Testis (tissue), 3 donors: ENCODE data around the gene SNX20. TPM values are rescaled to one million over a fixed set of nuclear protein-coding genes. Genes with fewer than 3 reads are reported as not detected.

Source experiments
- DNase-seq: peaks from one replicate; pipeline ENCODE4 v3.0.0-alpha.2; 2019
- H3K27ac ChIP-seq, 2 donors: fragments of 200-600 bp; sonication (generic); one replicate each; pipeline ENCODE4 v1.5.1; 2019
- H3K27me3 ChIP-seq: fragments of 200-600 bp; sonication (generic); one replicate; pipeline ENCODE4 v1.5.1; 2019
- H3K36me3 ChIP-seq: fragments of 200-600 bp; sonication (generic); one replicate; pipeline ENCODE4 v1.5.1; 2017; ENCODE audit warnings: low read depth; ENCODE audit errors: missing control alignments
- H3K4me1 ChIP-seq: fragments of 200-600 bp; sonication (generic); one replicate; pipeline ENCODE4 v1.5.1; 2019
- H3K4me3 ChIP-seq, 2 donors: fragments of 200-600 bp; sonication (generic); one replicate each; pipeline ENCODE4 v1.5.1; 2017 to 2019
- H3K9me3 ChIP-seq: fragments of 200-600 bp; sonication (generic); one replicate; pipeline ENCODE4 v1.5.1; 2017
- CTCF ChIP-seq, 3 experiments: fragments of 450-650 bp in 2 of 3; fragments of 200-600 bp in 1 of 3; sonication (generic) in 1 of 3; IDR thresholded peaks; one replicate each; pipeline ENCODE4 v1.5.1; 2016 to 2019; ENCODE audit warnings: antibody characterized with exemption in 3 of 3, mild to moderate bottlenecking in 2 of 3, moderate library complexity in 1 of 3
- POLR2A ChIP-seq: fragments of 450-650 bp; IDR thresholded peaks from one replicate; pipeline ENCODE4 v1.6.1; 2017; ENCODE audit warnings: antibody characterized with exemption, mild to moderate bottlenecking, moderate library complexity
- WGBS, 2 donors: methylation state at CpG; one replicate each; pipeline ENCODE4 v1.1.5; 2018; 5-methylcytosine and 5-hydroxymethylcytosine counted together
- intact Hi-C: fragments of 100-400 bp; cut with DNase I; formaldehyde crosslinking; loops from one replicate; pipeline ENCODE4 v1.15.1; 2023; ENCODE audit warnings: low total_unique reads
- polyA plus RNA-seq: library from polyadenylated mRNA; stranded (reverse); fragments of 350-450 nt; fragmentation: Illumina TruSeq; extraction: RNeasy Lipid Tissue Mini Kit (QIAGEN cat#74804); gene quantifications from one replicate; pipeline ENCODE4 v1.2.3, GENCODE V29; 2014; ENCODE audit warnings: low read depth, low replicate concordance; ENCODE audit not compliant: insufficient read depth
- total RNA-seq, 2 donors: library from RNA; depleted of rRNA; stranded (reverse); fragments of >200 nt; gene quantifications; one replicate each; pipeline ENCODE4 v1.2.3, GENCODE V29; 2016

Gene SNX20
- total and polyA plus RNA-seq, 3 donors from 2014 or later: 0.63 to 2.1 (median 1.8) TPM

GRCh38 chr16:50717494-50717893 lies 36.4 kb upstream of the SNX20 start:
- H3K4me3 ChIP-seq: no peak overlapping the region
- no peaks in the 10 kb centered on the region for H3K36me3 ChIP-seq
- H3K4me1 ChIP-seq: no peaks in the 10 kb centered on the region
- no peak overlapping the region for H3K27ac ChIP-seq
- WGBS, 2 donors: 86 to 93% methylated on average over 5 of the region's 5 CpGs
- DNase-seq: no peak
- H3K27me3 ChIP-seq: no peaks in the 10 kb centered on the region
- no peak for TF ChIP-seq POLR2A
- TF ChIP-seq CTCF (IDR thresholded peaks at IDR 0.05): no peak
- intact Hi-C loops: no loop called here
- H3K9me3 ChIP-seq: no peaks in the 10 kb centered on the region

GRCh38 chr16:50717091-50717490 lies 36.0 kb upstream of the SNX20 start:
- Histone ChIP-seq H3K27me3 (no peaks in the 10 kb centered on the region), H3K27ac (no peak overlapping the region), H3K4me1 (no peaks in the 10 kb centered on the region), H3K4me3 (no peak overlapping the region), H3K36me3 (no peaks in the 10 kb centered on the region), H3K9me3 (no peaks in the 10 kb centered on the region)
- intact Hi-C loops: no loop called here
- TF ChIP-seq CTCF (IDR thresholded peaks at IDR 0.05): no peak
- TF ChIP-seq POLR2A: no peak
- no peak for DNase-seq
- 74 to 84% methylated on average over 4 of the region's 4 CpGs for WGBS, 2 donors

GRCh38 chr16:50712956-50713355 lies 31.8 kb upstream of the SNX20 start:
- no peaks in the 10 kb centered on the region for H3K4me1 ChIP-seq
- WGBS, 2 donors: 79% methylated on average over 4 of the region's 4 CpGs
- intact Hi-C loops: no loop called here
- TF ChIP-seq CTCF (IDR thresholded peaks at IDR 0.05) (no peak), POLR2A (no peak)
- no peaks in the 10 kb centered on the region for H3K27me3 ChIP-seq
- H3K9me3 ChIP-seq: no peaks in the 10 kb centered on the region
- H3K4me3 ChIP-seq: no peak overlapping the region
- no peak overlapping the region for H3K27ac ChIP-seq
- no peak for DNase-seq
- H3K36me3 ChIP-seq: no peaks in the 10 kb centered on the region

- Histone ChIP-seq H3K36me3 (no peaks in the 10 kb centered on the region), H3K9me3 (no peaks in the 10 kb centered on the region), H3K27ac (no peak overlapping the region), H3K4me3 (no peak overlapping the region), H3K27me3 (no peaks in the 10 kb centered on the region), H3K4me1 (no peaks in the 10 kb centered on the region)
- DNase-seq: no peak
- intact Hi-C loops: no loop called here
- TF ChIP-seq CTCF (IDR thresholded peaks at IDR 0.05) (no peak), POLR2A (no peak)
- WGBS, 2 donors: 47 to 82% methylated on average over 3 of the region's 3 CpGs
Measured at GRCh38 chr16:50712560-50712898, 31.4 kb upstream of the SNX20 start.

- DNase-seq: no peak
- H3K27ac ChIP-seq: no peak overlapping the region
- intact Hi-C loops: no loop called here
- H3K4me3 ChIP-seq: no peak overlapping the region
- no peaks in the 10 kb centered on the region for H3K9me3 ChIP-seq
- H3K27me3 ChIP-seq: no peaks in the 10 kb centered on the region
- no peaks in the 10 kb centered on the region for H3K4me1 ChIP-seq
- TF ChIP-seq CTCF (IDR thresholded peaks at IDR 0.05) (no peak), POLR2A (no peak)
- 80 to 100% methylated on average over 2 to 19 of the region's 25 CpGs for WGBS, 2 donors
- no peaks in the 10 kb centered on the region for H3K36me3 ChIP-seq
Measured at GRCh38 chr16:50711862-50712559, 30.9 kb upstream of the SNX20 start.
